Myocyte (in vitro differentiated cells): Measurements from ENCODE around the gene FUBP3. TPM values are rescaled to one million over a fixed set of nuclear protein-coding genes. Genes with fewer than 3 reads are reported as not detected.

Experiments used
- DNase-seq: peaks from one replicate; pipeline ENCODE4 v3.0.0-alpha.2; 2012; ENCODE audit warnings: low read depth
- total RNA-seq: library from RNA; depleted of rRNA; stranded (reverse); fragments of >200 nt; gene quantifications from 2 replicates; pipeline ENCODE4 v1.2.3, GENCODE V29; 2014

The FUBP3 gene
- total RNA-seq, 1 donor from 2014 or later: 37.1 TPM

- no peak for DNase-seq
Measured at GRCh38 chr9:130607640-130608420, 28.5 kb downstream of the FUBP3 start.

- DNase-seq: peak; percentile 13
Measured at GRCh38 chr9:130608554-130609134, 29.3 kb downstream of the FUBP3 start.

- DNase-seq: no peak
Measured at GRCh38 chr9:130609163-130609562, 29.8 kb downstream of the FUBP3 start.

GRCh38 chr9:130610862-130611707 lies 31.7 kb downstream of the FUBP3 start:
- DNase-seq: no peak

GRCh38 chr9:130616451-130616850 lies 37.1 kb downstream of the FUBP3 start:
- no peak for DNase-seq

GRCh38 chr9:130623466-130623865 lies 44.1 kb downstream of the FUBP3 start:
- no peak for DNase-seq

- DNase-seq: no peak
Measured at GRCh38 chr9:130624154-130624553, 44.8 kb downstream of the FUBP3 start.

GRCh38 chr9:130626249-130626996 lies 47.0 kb downstream of the FUBP3 start:
- no peak for DNase-seq

- no peak for DNase-seq
Measured at GRCh38 chr9:130627051-130627450, 47.7 kb downstream of the FUBP3 start.

- DNase-seq: no peak
Measured at GRCh38 chr9:130627896-130628792, 48.8 kb downstream of the FUBP3 start.

- DNase-seq: no peak
Measured at GRCh38 chr9:130629443-130630070, 50.2 kb downstream of the FUBP3 start.

- no peak for DNase-seq
Measured at GRCh38 chr9:130630071-130630450, 50.7 kb downstream of the FUBP3 start.

GRCh38 chr9:130630506-130631330 lies 51.3 kb downstream of the FUBP3 start:
- DNase-seq: no peak

- no peak for DNase-seq
Measured at GRCh38 chr9:130631331-130632080, 52.1 kb downstream of the FUBP3 start.

- DNase-seq: no peak
Measured at GRCh38 chr9:130632081-130632710, 52.8 kb downstream of the FUBP3 start.

- DNase-seq: no peak
Measured at GRCh38 chr9:130632841-130633240, 53.5 kb downstream of the FUBP3 start.

- no peak for DNase-seq
Measured at GRCh38 chr9:130633336-130634190, 54.2 kb downstream of the FUBP3 start.
